SKM-1 (cell line): ENCODE measurements around the gene SHC1.

ENCODE experiments used
- DNase-seq: peaks from one replicate; lab custom pipeline; 2025; ENCODE audit not compliant: unreplicated experiment; lab: John Stamatoyannopoulos, UW

Gene SHC1

GRCh38 chr1:154958681-154959425 lies 11.7 kb downstream of the SHC1 start:
- no peak for DNase-seq

- no peak for DNase-seq
Observed at GRCh38 chr1:154958036-154958435, 12.5 kb downstream of the SHC1 start.

- DNase-seq: no peak
Observed at GRCh38 chr1:154957091-154957657, 13.4 kb downstream of the SHC1 start.

GRCh38 chr1:154956544-154956941 lies 14.0 kb downstream of the SHC1 start:
- no peak for DNase-seq

DNA sequence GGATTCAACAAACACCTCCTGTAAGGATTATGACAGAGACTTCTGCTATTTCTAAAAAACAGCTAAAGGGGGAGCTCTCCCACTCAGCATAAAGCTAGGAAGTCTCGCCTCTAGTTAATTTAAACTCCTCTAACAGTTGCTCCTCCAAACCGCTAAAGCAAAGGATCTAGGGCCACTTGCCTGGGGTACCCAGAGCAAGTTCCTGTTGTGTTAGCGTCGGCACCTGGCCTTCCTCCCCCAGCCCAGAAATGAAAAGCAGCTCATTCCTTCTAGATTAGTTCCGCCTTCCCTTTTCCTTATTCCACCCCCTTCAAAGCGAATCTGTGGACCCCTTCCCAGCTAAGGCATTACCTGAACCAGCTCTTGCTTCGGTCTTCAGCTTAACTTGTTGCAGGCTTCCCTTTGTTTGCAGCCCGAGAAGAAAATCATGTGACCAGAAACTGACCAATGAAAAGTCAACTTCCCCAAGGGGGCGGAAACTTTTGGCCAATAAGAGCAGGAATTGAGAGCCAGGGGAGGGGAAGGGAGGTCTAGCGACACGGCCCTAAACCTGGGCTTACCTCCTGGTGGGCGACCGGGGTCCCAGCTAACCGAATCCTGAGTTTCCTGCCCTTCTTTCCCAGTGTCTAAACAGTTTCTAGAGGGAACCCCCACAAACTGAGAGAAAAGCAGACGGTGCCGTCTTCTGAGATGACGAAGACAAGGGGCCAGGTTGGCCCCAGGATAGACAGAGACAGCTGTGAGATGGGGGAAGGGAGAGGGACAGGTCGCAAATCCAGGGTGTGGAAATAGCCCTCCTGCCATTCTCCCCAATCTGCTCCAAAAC lies 14.6 kb downstream of the SHC1 start, which contains the start of gene PBXIP1:
PBXIP1 (minus strand) TSS at position 382 of the 826 bp plus-strand sequence. CDS start 2,378 bp downstream, outside the sequence.
- DNase-seq: peak; percentile 86

DNA sequence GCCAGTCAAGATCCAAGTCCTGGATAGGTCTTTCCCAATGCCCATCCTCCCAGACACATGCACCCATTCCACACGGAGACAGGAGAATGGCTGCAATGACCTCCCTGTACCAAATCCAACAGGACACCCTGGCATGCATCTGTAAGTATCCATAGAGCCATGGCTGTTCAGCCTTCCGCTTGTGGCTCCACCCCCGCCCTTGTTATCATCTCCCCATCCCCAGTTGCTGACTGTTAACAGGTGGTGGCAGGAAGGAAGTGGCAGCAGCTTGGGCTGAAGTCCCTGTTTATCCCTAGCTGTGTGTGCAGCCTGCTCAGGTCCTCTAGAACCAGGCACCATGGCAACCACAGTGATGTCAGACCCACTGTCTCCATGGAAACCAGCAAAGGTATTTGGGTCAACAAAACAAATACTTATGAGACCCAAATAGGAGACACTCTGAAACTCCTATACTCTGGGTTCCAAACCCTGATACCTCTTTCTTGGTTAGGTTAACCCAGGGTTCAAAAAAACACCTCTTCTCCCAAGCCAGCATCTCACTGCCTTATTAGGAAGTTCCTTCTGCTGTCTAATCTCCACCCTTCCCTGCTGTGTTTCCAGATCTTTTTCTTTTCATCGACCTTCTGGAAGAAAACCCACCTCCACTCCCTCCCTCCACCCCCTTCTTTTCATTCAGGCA lies 15.4 kb downstream of the SHC1 start:
- no peak for DNase-seq

DNA sequence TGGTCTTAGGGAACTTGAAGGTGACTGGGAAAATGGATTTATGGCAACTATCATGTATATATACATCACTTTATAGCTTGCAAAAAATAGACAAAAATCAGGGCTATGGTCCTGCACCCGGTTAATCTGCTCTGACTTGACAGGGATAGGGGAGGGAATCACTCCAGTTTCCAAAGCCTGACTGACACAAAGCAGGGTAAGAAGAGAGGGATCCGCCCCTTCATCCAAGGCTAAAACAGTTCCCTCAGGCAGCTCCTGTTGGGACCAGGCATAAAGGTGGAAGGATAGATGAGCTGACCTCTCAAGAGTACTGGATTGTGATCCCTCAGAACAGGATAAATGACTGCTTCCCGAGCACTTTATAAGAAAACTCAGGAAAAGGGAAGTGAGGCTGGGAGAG lies 16.0 kb downstream of the SHC1 start:
- no peak for DNase-seq

GRCh38 chr1:154953611-154954038 lies 16.9 kb downstream of the SHC1 start:
- DNase-seq: no peak

GRCh38 chr1:154952664-154953063 lies 17.9 kb downstream of the SHC1 start:
- DNase-seq: no peak

- DNase-seq: no peak
Observed at GRCh38 chr1:154951901-154952657, 18.5 kb downstream of the SHC1 start.

GRCh38 chr1:154948079-154948478 lies 22.5 kb downstream of the SHC1 start:
- DNase-seq: no peak

- DNase-seq: no peak
Observed at GRCh38 chr1:154945962-154946850, 24.3 kb downstream of the SHC1 start.

DNA sequence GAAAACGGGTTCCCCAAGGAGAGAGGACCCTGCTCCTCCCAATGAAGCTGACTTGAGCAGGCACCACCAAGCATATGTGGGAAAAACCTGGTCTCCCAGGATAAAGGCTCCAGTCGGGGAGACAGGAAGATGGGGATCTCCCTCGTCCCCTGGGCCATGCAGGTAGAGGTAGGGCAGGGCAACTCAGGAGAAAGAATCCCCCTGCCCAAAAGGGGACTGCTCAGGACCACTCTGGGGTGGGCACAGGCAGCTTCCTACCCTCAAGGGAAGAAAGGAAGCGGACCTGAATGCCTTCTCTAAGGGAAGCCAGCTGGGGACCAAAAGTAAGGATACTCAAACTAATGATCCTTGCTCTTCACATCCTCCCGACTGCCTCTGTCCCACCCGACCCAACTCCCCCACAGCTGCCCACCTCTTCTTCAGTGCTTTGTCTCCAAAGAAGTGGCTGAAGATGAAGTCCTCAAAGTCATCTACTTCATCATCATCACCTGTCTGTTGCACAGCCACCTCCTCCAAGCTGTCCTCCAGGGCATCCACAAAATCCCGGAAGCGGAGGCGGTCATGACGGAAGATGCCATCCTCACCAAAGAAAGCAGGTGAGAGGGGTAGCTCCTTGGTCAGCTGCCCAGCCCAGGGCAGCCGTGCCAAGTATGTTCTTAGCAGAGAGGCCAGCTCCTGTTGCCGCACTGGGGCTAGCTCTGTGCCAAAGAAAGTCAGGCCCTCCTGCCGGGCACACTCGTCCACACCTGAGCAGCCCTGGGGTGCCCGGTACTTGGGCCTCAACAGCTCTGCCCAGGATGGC lies 25.2 kb downstream of the SHC1 start:
- no peak for DNase-seq

DNA sequence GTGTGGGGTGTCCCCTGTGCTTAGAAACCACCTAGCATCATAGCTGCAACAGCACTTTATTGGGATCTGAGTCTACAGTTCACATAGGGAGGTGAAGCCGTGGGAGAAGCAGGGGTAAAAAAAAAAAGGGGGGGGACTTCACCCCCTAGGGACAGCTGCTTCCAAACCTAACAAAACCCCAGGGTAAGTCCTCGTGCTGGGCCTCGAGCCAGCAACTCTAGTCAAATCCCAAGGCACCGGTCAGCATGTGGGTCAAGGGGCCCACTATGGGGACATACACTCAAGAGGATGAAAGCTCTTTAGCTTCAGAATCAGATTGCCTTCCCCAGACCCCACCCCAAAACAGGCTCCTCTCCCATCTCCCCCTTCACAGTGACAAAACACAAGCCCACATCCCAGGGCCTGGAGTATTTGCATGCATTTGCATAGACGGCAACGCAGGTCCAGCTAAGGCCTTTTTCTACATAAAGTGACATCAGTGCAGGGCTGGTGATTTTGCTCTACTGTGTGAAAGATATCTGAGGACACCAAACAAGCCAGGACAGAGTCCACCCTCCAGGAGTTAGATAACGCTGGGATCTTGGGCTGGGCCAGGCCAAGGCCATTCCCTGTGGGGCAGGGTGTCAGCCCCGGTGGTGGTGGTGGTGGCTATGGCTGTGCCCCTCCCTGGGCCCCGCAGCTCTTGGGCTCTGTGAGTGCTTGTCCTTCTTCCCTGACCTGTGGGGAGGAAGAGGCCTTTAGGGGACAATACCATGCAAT lies 26.0 kb downstream of the SHC1 start:
- no peak for DNase-seq

- peak; percentile 70 for DNase-seq
Observed at GRCh38 chr1:154943649-154944400, 26.7 kb downstream of the SHC1 start.

- DNase-seq: no peak
Observed at GRCh38 chr1:154941333-154942013, 29.1 kb downstream of the SHC1 start.
